GM19324 (cell line): ENCODE results near the gene MLXIPL.
A peak's percentile ranks its signal among the peaks of the same experiment; 100 is the strongest.
"Not testable (repeated sequence)": the region's sequence is repeated elsewhere in the genome, so short reads cannot be mapped to it uniquely, and the experiment has no call there.

Experiments used
- ATAC-seq: cut with Tn5 transposase; IDR thresholded peaks from one replicate; pipeline ENCODE4 v1.9.1; 2021; ENCODE audit warnings: mild to moderate bottlenecking, moderate library complexity; ENCODE audit not compliant: unreplicated experiment, low FRiP score

MLXIPL gene

DNA sequence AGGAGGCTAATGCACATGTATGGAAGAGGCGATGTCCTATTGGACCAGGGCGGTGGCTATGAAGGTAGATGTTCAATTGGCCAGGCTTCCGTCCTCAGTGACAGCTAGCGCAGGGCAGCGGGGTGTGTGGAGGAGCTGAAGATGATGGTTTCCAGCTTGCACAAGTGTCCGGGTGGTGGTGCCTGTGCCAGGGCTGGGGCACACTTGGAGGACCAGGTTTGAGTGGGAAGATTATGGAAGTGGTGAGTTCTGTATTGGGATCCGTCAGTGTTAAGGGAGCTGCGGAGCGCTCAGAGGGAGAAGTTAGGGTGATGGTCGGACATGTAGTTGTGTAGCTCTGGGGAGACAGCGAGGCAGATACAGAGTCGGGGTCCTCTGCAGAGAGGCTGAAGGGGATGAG, 37.4 kb downstream of the MLXIPL start:
- ATAC-seq: no peak

DNA sequence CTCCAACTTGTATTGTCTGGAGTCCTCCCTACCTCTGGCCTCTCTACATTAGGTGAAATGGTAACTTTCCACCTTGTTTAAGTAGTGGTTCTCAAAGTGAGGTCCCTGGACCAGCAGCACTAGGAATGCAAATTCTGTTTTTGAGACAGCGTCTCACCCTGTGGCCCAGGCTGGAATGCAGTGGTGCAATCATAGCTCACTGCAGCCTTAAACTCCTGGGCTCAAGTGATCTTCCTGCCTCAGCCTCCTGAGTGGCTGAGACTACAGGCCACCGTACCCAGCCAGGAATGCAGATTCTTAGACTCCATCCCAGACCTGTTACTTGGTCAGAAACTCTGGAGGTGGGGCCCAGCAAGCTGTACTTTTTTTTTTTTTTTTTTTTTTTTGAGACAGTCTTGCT, 39.1 kb downstream of the MLXIPL start:
- ATAC-seq: no peak

DNA sequence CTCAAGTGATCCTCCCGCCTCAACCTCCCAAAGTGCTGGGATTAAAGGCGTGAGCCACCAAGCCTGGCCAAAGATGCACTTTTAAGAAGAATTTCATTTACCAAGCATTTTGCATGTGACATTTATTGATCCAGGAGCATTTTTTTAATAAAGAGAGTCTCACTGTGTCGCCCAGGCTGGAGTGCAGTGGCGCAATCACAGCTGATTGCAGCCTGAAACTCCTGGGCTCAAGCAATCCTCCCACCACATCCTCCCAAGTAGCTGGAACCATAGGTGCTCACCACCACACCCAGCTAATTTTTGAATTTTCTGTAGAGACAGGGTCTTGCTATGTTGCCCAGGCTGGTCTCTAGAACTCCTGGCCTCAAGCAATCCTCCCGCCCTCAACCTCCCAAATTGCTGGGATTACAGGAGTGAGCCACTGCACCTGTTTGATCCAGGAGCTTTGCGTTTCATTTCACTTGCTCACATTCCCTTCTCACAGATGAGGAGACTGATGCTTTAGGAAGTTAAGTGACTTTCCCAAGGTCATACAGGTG, 41.6 kb downstream of the MLXIPL start:
- no peak for ATAC-seq

DNA sequence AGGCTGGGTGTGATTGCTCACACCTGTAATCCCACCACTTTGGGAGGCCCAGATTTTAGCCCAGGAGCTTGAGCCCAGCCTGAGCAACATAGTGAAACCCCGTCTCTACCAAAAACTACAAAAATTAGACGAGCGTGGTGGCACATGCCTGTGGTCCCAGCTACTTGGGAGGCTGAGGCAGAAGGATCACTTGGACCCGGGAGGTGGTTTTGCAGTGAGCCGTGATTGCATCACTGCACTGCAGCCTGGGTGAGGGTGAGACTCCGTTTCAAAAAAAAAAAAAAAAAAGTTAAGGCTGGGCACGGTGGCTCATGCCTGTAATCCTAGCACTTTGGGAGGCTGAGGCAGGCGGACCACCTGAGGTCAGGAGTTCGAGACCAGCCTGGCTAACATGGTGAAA, 43.3 kb downstream of the MLXIPL start:
- ATAC-seq: not testable (repeated sequence)

DNA sequence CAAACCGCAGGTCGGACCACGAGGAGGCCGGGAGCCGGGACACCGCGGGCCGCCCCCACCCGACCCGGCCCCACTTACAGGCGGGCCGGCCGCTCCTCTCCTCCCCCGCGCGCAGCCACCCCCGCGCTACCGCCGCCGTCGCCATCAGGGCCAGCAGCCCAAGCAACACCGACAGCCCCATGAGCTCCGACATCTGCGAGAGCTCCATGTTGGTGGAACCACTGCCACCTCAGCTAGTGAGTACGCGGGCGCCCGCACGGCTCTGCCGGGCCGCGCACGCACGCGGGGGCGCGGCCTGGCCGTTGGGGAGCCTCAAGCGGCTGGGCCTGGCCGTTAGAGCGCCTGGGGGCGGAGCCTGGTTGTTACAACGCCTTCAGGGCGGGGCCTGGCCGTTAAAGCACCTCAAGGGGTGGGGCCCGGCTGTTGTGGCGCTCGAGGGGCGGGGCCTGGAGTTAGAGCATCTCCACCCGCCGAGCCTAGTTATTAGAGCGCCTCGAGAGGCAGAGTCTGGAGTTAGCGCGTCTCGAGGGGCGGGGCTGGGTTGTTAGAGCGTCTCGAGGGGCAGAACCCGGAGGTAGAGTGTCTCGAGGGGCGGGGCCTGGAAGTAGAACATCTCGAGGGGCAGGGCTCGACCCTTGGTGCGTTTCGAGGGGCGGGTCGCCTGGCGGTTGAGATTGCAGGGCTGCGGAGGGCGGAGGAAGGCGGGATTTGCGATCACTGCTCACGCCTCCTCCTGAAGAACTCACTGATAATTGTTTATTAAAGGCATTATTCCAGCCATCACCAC, 45.8 kb downstream of the MLXIPL start, which contains the start of gene TBL2:
Gene TBL2 (minus strand): TSS at position 238 of the 787 bp plus-strand sequence. CDS start 30 bp downstream, at position 208.
- peak; percentile 93 for ATAC-seq

DNA sequence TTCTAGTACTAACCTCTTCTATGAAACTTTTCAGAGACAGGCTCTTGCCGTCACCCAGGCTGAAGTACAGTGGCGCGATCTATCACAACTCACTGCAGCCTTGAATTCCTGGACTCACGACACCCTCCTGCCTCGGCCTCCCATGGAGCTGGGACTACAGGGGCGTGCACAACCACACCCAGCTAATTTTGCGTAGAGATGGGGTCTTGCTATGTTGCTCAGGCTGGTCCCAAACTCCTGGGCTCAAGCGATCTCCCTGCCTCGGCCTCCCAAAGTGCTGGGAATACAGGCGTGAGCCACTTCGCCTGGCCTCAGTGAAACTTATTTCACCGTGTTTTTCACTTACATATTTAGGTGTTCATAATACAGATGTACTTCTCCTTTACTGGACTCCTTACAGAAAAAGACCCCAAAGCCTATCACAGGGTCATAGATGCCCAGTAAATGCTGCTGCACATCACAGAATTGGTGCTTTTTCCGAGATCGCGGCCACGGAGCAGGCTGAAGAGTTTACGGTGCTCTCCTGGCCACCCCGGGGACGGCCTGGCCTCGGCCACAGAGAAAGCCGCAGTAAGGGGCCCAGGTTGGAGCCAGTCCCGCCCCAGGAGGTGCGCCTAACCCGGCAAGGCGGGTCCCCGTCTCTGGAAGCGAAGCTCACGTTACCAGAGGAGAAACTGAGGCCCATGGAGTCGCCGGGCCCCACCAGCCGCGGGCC, 46.5 kb downstream of the MLXIPL start:
- ATAC-seq: peak; percentile 20

DNA sequence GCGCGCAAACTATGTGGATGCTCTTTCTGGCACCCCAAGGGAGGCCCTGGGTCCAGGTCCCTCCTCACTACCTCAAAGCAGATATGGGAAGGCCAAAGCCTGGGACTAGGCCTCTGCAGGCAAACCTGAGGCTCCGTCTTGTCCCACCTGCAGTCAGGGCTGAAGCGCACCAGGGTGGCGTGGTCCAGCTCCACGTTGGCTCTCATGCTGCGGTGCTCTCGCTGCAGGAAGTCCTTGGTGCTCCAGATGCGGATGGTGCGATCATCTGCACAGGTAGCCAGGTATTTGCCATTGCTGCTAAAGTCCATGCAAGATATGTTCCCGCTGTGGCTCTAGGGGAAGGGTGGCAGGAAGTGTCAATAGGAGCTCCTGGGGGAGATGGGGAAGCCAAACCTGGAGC, 50.5 kb downstream of the MLXIPL start:
- no peak for ATAC-seq

DNA sequence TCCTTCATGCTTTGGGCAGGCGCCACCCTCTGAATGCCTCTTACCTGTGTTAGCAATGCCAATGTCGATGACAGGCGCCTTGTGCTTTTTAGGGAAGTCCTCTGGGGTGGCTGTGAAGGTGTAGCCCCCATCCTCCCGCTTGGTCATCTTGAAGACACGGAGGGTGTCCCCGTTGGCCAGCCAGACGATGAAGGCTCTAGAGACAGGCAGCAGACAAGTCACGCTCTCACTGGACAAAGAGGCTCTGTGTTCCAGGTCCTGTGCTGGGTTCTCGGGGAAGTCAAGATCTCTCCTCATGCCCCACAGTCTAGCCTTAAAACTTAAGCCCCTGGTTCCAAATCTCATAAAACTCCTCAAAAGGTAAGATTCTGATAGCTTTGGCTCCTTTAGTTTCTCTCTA, 51.0 kb downstream of the MLXIPL start:
- ATAC-seq: no peak

DNA sequence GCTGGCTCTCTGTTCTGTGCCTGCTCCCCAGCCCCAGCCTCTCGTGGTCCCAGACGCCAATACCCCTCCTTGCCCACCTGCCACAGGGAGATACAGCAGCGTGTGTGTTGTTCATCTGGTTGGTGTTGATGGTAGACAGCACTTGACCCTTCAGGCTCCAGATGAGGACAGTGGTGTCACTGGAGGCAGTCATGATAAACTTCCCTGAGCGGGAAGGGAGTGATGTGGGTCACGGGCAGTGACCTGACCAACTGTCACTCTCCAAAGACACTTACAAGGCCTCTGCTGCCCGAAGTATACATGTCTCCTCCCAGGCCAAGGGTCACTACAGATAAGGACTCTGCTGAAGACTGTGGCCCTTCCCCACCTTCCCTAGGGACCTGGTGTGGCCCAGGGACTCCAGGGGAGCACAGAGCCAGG, 51.5 kb downstream of the MLXIPL start:
- ATAC-seq: no peak

DNA sequence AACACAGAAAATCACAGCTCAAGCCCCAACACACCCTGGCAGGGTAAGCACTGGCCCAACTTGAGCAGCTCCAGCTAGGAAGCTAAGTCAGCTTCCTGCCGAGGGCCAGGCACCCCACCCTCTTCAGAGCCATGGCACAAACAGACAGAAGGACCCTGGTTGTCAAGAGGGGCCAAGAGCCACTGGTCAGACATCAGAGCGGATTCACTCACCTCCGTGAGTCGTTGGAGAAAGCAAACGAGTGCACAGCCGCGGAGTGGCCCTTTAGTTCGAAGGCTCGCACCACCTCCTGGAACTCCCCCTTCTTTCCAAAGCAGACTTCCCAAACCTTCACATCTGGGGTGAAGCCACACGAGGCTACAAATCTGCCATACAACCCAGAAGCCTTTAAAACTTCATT, 53.3 kb downstream of the MLXIPL start:
- no peak for ATAC-seq

DNA sequence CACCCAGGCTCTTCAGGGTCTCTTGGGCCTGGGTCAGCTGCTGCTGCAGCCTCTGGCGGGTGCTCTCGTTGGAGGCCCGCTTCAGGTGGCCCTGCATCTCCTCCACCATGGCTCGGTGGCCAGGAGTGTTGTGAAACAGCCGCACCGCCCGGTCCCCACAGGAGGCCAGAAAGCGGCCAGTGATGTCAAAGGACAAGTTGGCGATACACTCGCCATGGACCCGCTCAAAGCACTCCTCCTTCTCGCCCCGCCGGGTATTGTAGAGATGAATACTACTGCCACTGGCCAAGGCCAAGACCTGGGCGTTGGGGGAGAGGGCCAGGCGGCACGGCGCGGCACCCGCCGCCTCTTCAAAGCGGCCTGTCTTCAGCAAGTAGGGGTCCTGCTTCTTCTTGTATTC, 53.8 kb downstream of the MLXIPL start:
- no peak for ATAC-seq

DNA sequence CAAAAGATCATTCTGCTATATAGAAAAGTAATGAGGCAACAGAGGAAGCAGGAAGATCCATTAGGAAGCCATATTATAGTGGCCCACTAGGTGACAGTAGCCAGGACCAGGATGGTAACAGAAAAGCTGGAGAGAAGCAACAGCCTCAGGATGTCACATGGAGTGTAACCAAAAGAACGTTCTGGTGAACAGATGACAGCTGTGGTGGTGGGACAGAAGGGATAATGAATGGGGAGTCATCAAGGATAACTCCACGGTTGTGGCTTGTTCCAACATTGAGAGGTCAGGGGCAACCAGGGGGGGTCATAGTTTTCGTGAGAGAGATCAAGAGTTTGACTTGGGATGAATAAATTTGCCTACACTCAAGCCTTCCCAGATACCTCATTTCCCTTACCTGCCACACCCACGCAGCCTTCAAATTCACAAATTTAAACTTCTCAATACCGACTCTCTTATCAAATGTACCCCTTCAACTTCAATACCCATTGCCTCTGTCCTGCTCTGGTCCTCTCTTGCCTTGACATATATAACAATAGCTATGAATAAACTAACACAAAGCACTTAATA, 55.2 kb downstream of the MLXIPL start:
- no peak for ATAC-seq

DNA sequence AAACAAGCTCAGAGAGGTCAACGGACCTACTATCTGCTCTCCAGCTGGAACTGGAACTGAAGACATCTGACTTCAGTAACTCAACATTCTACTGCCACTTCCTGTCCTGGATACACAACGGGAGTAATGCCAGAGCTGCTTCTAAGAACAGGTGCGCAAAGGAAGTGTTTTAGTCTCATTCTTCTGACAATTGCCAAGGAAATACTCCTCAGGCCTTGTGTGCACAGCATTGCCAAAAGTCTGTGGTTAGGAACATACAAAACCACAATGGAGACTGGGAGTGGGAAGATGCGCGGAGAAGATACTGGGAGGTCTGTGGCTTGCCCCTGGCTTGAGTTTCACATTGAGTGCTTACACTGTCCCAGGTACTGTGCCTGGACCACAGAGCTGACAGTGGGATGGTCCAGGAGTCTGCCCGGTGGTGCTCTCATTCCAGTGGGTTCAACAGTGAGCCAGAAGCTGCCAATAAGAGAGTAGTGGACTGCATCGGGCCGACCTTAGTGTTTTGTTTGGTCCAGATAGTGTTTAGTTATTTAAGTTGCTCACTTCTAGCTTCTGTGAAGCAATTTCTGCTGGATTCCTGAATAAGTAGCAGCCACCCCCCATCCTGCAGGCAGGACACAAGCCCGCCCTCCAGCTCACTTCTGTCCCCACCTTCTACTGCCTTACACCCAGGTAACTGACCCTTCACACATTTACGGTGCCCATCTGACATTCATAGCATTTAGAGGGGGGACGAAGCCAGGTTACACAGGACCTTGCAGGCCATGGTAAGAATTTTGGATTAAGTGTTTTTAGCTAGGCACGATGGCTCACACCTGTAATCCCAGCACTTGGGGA, 56.3 kb downstream of the MLXIPL start:
- ATAC-seq: no peak

DNA sequence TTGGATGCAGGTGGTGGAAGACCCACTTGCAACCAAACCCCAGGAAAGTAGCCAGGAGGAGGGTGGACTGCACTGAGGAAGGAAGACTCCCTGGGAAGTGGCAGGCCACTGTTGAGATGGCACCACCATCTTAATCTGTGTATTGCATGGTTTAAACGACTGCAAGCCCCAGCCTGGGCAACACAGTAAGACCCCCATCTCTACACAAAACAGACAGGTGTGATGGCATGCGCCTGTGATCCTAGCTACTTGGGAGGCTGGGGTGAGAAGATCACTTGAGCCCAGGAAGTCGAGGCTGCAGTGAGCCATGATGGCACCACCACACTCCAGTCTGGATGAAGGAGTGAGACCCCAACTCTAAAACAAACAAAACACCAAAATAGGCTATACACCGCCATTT, 57.2 kb downstream of the MLXIPL start:
- no peak for ATAC-seq

DNA sequence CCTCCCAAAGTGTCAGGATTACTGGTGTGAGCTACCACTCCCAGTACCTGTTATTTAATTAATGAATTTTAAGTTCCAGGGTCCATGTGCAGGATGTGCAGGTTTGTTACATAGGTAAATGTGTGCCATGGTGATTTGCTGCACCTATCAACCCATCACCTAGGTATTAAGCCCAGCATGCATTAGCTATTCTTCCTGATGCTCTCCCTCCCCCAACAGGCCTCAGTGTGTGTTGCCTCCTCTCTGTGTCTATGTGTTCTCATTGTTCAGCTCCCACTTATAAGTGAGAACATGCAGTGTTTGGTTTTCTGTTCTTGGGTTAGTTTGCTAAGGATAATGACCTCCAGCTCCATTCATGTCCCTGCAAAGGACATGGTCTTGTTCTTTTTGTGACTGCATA, 57.9 kb downstream of the MLXIPL start:
- not testable (repeated sequence) for ATAC-seq

DNA sequence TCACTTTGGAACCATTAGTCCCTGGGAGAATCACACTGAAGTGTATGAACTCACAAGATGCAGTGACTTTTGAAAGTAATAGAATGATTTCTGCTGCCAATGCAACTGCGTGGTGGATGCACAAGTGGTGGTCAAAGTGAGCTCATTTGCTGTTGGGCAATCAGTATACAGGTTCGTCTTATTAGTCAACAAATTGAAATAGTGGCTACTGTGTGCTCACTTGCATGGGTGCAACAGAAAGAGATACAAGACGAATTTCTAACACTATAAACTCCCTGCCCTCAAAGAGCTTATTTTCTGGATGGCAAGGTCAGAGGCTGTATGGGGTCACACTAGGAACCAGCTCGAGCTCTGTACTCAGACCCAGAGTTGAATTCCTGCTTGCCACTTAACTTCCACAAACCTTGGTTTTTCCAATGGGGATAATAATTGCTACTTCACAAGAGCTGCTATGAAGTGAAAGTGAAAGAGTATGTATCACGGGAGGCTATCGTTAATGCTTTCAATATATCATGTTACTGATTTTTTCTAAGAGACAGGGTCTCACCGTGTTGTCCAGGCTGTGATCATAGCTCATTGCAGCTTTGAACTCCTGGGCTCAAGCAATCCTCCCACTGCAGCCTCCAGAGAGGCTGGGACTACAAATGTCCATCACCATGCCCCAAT, 58.5 kb downstream of the MLXIPL start:
- ATAC-seq: no peak

DNA sequence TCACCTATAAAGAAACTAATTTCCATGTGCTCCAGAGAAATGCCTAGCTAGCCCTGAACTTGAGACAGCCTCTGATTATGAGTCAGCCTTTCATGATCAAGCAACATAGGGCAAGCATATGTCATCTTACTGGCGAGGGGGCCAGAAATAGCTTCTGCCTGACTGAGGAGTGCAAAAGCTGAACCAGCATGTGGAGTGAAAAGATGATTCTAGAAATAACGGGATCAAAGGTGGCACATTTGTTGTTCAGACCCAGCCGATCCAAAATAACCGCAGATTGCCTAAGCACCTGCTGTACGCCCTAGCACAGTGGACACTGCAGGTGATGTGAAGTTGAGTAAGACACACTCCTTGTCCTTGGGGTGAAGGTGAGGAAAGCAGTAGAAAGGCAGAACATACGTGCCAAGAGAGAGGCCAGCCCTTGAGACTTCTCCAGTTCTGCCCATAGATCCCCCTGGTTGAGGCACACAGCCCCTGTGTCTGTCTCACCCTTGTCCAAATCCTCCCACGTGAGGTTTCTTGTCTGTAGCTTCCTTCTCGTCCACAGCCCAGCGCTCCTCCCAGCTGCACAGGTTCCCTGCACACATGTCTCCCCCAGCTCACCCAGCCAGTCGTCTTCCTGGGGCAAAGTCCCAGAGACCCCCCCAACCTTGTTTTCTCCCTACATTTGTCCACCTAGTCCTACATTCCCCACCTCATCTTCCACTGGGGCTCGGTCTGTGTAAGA, 64.0 kb downstream of the MLXIPL start:
- ATAC-seq: no peak

DNA sequence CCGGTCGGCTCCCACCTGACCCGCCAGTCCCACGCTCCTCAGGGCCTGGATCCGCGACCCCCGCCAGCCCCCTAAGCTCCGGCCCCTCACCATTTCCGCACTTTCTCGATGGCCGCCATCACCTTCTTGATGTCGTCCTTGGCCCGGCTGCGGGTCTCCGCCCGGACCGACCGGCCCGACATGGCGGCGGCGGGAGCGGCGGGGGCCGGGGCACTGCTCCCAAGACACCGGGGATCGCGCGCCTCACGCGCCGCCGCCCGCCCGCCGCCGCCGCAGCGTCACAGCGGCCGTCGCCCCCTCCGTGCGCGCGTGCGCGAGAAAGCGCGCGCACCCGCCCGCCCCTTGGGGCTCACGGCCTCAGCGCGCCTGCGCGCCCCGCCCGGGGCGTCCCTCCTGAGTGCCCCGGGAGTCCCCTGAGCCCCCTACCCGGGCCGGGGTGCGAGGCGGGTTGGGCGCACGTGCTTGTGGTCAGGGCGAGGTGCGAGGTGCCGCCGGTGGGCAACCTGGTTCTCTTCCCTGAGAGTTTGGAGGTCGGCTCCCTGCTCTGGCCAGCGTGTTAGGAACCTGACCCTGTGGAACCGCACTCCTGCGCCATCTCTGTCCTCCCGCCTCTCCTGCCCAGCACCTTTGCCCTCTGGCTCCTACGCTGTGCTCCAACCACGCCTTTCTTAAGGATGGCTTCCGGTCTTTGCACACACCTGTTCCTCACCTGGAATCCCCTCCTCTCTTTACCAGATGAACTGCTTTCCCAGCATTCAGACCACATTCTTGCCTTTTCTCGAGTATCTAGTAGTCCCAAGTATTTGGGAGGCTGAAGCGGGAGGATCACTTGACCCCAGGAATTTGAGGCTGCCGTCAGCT, 66.7 kb downstream of the MLXIPL start, which contains the start of gene BCL7B:
Gene BCL7B (minus strand): TSS at position 294 of the 861 bp plus-strand sequence. CDS start 112 bp downstream, at position 182.
- ATAC-seq: peak; percentile 68
